Neuronal stem cell (in vitro differentiated cells): Measurements from ENCODE around the gene DHRS1.

Source experiments
- DNase-seq: peaks from one replicate; pipeline ENCODE4 v3.0.0-alpha.2; 2013; ENCODE audit warnings: low spot score
- H2AFZ ChIP-seq: one replicate; pipeline ENCODE4 v1.6.1; 2013; ENCODE audit warnings: mild to moderate bottlenecking, low read length, inconsistent platforms
- H2AK5ac ChIP-seq: 2 replicates; pipeline ENCODE4 v1.6.1; 2013; ENCODE audit warnings: low read depth, mild to moderate bottlenecking, inconsistent platforms, low read length, moderate library complexity, mixed read lengths
- H2BK120ac ChIP-seq: 2 replicates; pipeline ENCODE4 v1.6.1; 2013; ENCODE audit warnings: low read depth, mild to moderate bottlenecking, inconsistent platforms, low read length, moderate library complexity, mixed read lengths
- H2BK12ac ChIP-seq: one replicate; pipeline ENCODE4 v1.6.1; 2013; ENCODE audit warnings: low read length, inconsistent platforms
- H2BK15ac ChIP-seq: 2 replicates; pipeline ENCODE4 v1.6.1; 2013; ENCODE audit warnings: mild to moderate bottlenecking, low read length, inconsistent platforms, mixed read lengths
- H2BK5ac ChIP-seq: one replicate; pipeline ENCODE4 v1.6.1; 2013; ENCODE audit warnings: inconsistent platforms, mild to moderate bottlenecking, low read length, moderate library complexity
- H3K14ac ChIP-seq: one replicate; pipeline ENCODE4 v1.6.1; 2013; ENCODE audit warnings: low read length, inconsistent platforms
- H3K18ac ChIP-seq: 2 replicates; pipeline ENCODE4 v1.6.1; 2013; ENCODE audit warnings: low read length, inconsistent platforms
- H3K23ac ChIP-seq: 2 replicates; pipeline ENCODE4 v1.6.1; 2013; ENCODE audit warnings: low read depth, mild to moderate bottlenecking, mixed read lengths, low read length, inconsistent platforms; ENCODE audit not compliant: poor library complexity
- H3K27ac ChIP-seq: replicated peaks from 3 replicates; pipeline ENCODE4 v1.5.1; 2013; ENCODE audit warnings: low read length, inconsistent platforms
- H3K27me3 ChIP-seq, 3 experiments: 2 replicates each; pipeline ENCODE4 v1.6.1; 2013; ENCODE audit warnings: low read length in 3 of 3, mild to moderate bottlenecking in 2 of 3, inconsistent platforms in 1 of 3, low read depth in 1 of 3, mixed read lengths in 1 of 3, moderate library complexity in 1 of 3; ENCODE audit not compliant: control insufficient read depth in 3 of 3, insufficient read depth in 3 of 3
- H3K36me3 ChIP-seq, 2 donors: replicated peaks in 1 of 2; 2 replicates each; pipeline ENCODE4 v1.6.1; 2013; ENCODE audit warnings: low read length in 2 of 2; ENCODE audit not compliant: control insufficient read depth in 2 of 2, insufficient read depth in 2 of 2
- H3K4ac ChIP-seq: 2 replicates; pipeline ENCODE4 v1.6.1; 2013; ENCODE audit warnings: inconsistent platforms, mild to moderate bottlenecking, low read length, moderate library complexity
- H3K4me1 ChIP-seq, 2 donors: 1 replicate in 1 of 2; 2 replicates in 1 of 2; pipeline ENCODE4 v1.6.1; 2013; ENCODE audit warnings: low read length in 2 of 2, low read depth in 1 of 2; ENCODE audit not compliant: control insufficient read depth in 2 of 2, insufficient read depth in 1 of 2
- H3K4me2 ChIP-seq: one replicate; pipeline ENCODE4 v1.6.1; 2013; ENCODE audit warnings: mild to moderate bottlenecking, low read length, inconsistent platforms; ENCODE audit not compliant: insufficient read depth, poor library complexity, severe bottlenecking
- H3K4me3 ChIP-seq, 2 donors: 2 replicates each; pipeline ENCODE4 v1.5.1; 2013; ENCODE audit warnings: low read length in 2 of 2, mild to moderate bottlenecking in 2 of 2, inconsistent platforms in 1 of 2, moderate library complexity in 1 of 2
- H3K79me1 ChIP-seq: one replicate; pipeline ENCODE4 v1.6.1; 2013; ENCODE audit warnings: low read depth, mild to moderate bottlenecking, inconsistent platforms, low read length, moderate library complexity
- H3K9ac ChIP-seq: one replicate; pipeline ENCODE4 v1.6.1; 2013; ENCODE audit warnings: mild to moderate bottlenecking, low read depth, low read length, inconsistent platforms; ENCODE audit not compliant: poor library complexity
- H3K9me3 ChIP-seq, 2 donors: replicated peaks in 1 of 2; 2 replicates each; pipeline versions ENCODE3 to v1.6.1; 2013; ENCODE audit warnings: low read length in 2 of 2, mild to moderate bottlenecking in 2 of 2, inconsistent platforms in 1 of 2, low read depth in 1 of 2, mixed read lengths in 1 of 2, moderate library complexity in 1 of 2; ENCODE audit not compliant: control insufficient read depth in 2 of 2, insufficient read depth in 1 of 2
- H4K8ac ChIP-seq: one replicate; pipeline ENCODE4 v1.6.1; 2013; ENCODE audit warnings: low read depth, mild to moderate bottlenecking, inconsistent platforms, low read length, moderate library complexity
- H4K91ac ChIP-seq: one replicate; pipeline ENCODE4 v1.6.1; 2013; ENCODE audit warnings: low read length, low read depth, mild to moderate bottlenecking, inconsistent platforms; ENCODE audit not compliant: poor library complexity
- WGBS, 2 donors: extraction: QIAGEN DNeasy Blood & Tissue Kit; methylation state at CpG; one replicate each; pipeline ENCODE4 v1.1.7; 2013; ENCODE audit warnings: missing lambda C conversion rate in 2 of 2, mixed read lengths in 1 of 2; ENCODE audit not compliant: insufficient read length in 2 of 2, insufficient replicate concordance in 1 of 2; ENCODE audit errors: extremely low coverage in 2 of 2; 5-methylcytosine and 5-hydroxymethylcytosine counted together

Gene DHRS1

GRCh38 chr14:24260026-24260779, 39.4 kb downstream of the DHRS1 start:
- Histone ChIP-seq H2AFZ (no peak overlapping the region), H4K91ac (no peak overlapping the region), H3K14ac (no peak overlapping the region), H2AK5ac (no peak overlapping the region), H3K79me1 (no peaks in the 10 kb centered on the region), H3K27ac (no peak overlapping the region), H2BK5ac (no peak overlapping the region), H3K9ac (peak overlapping the region; percentile 9), H3K4me1 (no peaks in the 10 kb centered on the region), H3K23ac (no peak overlapping the region), H2BK12ac (no peak overlapping the region), H3K4ac (no peak overlapping the region), H3K4me3 (peak overlapping the region in 1 of 2 donors; percentile 16), H3K18ac (no peak overlapping the region), H3K27me3 (no peaks in the 10 kb centered on the region), H2BK120ac (no peak overlapping the region), H2BK15ac (no peak overlapping the region), H3K4me2 (no peak overlapping the region), H3K36me3 (no peaks in the 10 kb centered on the region), H3K9me3 (no peaks in the 10 kb centered on the region), H4K8ac (no peak overlapping the region)
- no peak for DNase-seq
- no CpG with 5 or more reads among the region's 16 CpGs for WGBS, 2 donors

GRCh38 chr14:24259282-24260025, 40.1 kb downstream of the DHRS1 start:
- no peak overlapping the region for H4K91ac ChIP-seq
- no peak overlapping the region for H3K14ac ChIP-seq
- no CpG with 5 or more reads among the region's 16 CpGs for WGBS, 2 donors

GRCh38 chr14:24258548-24259265, 40.9 kb downstream of the DHRS1 start:
- H3K14ac ChIP-seq, result no peak overlapping the region
- H3K18ac ChIP-seq, result no peak overlapping the region

More at GRCh38 chr14:24259282-24260025, 40.1 kb downstream of the DHRS1 start:
- peak overlapping the region; percentile 26 for H2BK15ac ChIP-seq
- H4K8ac ChIP-seq, result no peak overlapping the region
- H2BK120ac ChIP-seq, result no peak overlapping the region
- H2BK12ac ChIP-seq, result no peak overlapping the region
- no peaks in the 10 kb centered on the region for H3K4me1 ChIP-seq
- H3K9me3 ChIP-seq, result no peaks in the 10 kb centered on the region
- no peak overlapping the region for H3K18ac ChIP-seq
- H3K23ac ChIP-seq, result peak overlapping the region; percentile 25
- no peak overlapping the region for H3K4me3 ChIP-seq
- no peaks in the 10 kb centered on the region for H3K36me3 ChIP-seq
- no peak overlapping the region for H3K4ac ChIP-seq
- no peak overlapping the region for H3K27ac ChIP-seq
- H3K9ac ChIP-seq, result no peak overlapping the region
- H2AK5ac ChIP-seq, result peak overlapping the region; percentile 26
- no peaks in the 10 kb centered on the region for H3K27me3 ChIP-seq
- no peak overlapping the region for H2AFZ ChIP-seq
- no peak overlapping the region for H3K4me2 ChIP-seq
- peaks cover 1% of the 10 kb centered on the region for H3K79me1 ChIP-seq
- no peak for DNase-seq
- H2BK5ac ChIP-seq, result no peak overlapping the region

GRCh38 chr14:24258119-24258518, 41.5 kb downstream of the DHRS1 start:
- H2BK15ac ChIP-seq, result no peak overlapping the region
- no CpG with 5 or more reads among the region's 9 CpGs for WGBS, 2 donors
- H2AFZ ChIP-seq, result no peak overlapping the region
- no peak overlapping the region for H3K27ac ChIP-seq
- H4K8ac ChIP-seq, result peak overlapping the region; percentile 32
- no peak overlapping the region for H3K4ac ChIP-seq
- peaks cover 1% of the 10 kb centered on the region for H3K79me1 ChIP-seq
- no peak overlapping the region for H3K4me2 ChIP-seq
- no peaks in the 10 kb centered on the region for H3K36me3 ChIP-seq
- no peak overlapping the region for H3K9ac ChIP-seq
- peak overlapping the region; percentile 57 for H2BK120ac ChIP-seq
- H3K27me3 ChIP-seq, result no peaks in the 10 kb centered on the region
- no peak for DNase-seq
- no peaks in the 10 kb centered on the region for H3K9me3 ChIP-seq
- H3K23ac ChIP-seq, result peak overlapping the region; percentile 29
- no peak overlapping the region for H3K18ac ChIP-seq
- no peak overlapping the region for H3K14ac ChIP-seq
- H2AK5ac ChIP-seq, result peak overlapping the region; percentile 67
- no peak overlapping the region for H3K4me3 ChIP-seq
- H2BK12ac ChIP-seq, result no peak overlapping the region
- no peak overlapping the region for H4K91ac ChIP-seq
- no peak overlapping the region for H2BK5ac ChIP-seq
- H3K4me1 ChIP-seq, result no peaks in the 10 kb centered on the region

More at GRCh38 chr14:24258548-24259265, 40.9 kb downstream of the DHRS1 start:
- Histone ChIP-seq H3K27me3 (no peaks in the 10 kb centered on the region), H4K8ac (peak overlapping the region; percentile 32), H2BK120ac (peak overlapping the region; percentile 57), H3K36me3 (no peaks in the 10 kb centered on the region), H4K91ac (no peak overlapping the region), H3K4me3 (no peak overlapping the region), H3K9me3 (no peaks in the 10 kb centered on the region), H2BK5ac (no peak overlapping the region), H2BK15ac (no peak overlapping the region), H2AK5ac (peak overlapping the region; percentile 67), H3K4me1 (no peaks in the 10 kb centered on the region), H3K79me1 (peaks cover 1% of the 10 kb centered on the region), H3K4me2 (no peak overlapping the region), H3K4ac (no peak overlapping the region), H2AFZ (no peak overlapping the region), H3K27ac (no peak overlapping the region), H3K9ac (peak overlapping the region; percentile 72), H2BK12ac (no peak overlapping the region), H3K23ac (peak overlapping the region; percentile 29)
- DNase-seq, result no peak
- no CpG with 5 or more reads among the region's 18 CpGs for WGBS, 2 donors
